Cardiac fibroblast (primary cell): ENCODE results near the gene COL6A3.

Experiments
- DNase-seq, 2 donors: peaks; one replicate each; pipeline versions ENCODE4 v3.0.0 to v3.0.0-alpha.2; 2010; ENCODE audit warnings: low read depth in 2 of 2
- H3K4me3 ChIP-seq, 2 donors: replicated peaks in 1 of 2; 1 replicate in 1 of 2; 2 replicates in 1 of 2; pipeline ENCODE4 v1.5.1; 2011; ENCODE audit warnings: low read depth in 2 of 2, low read length in 2 of 2, mild to moderate bottlenecking in 2 of 2, moderate library complexity in 1 of 2
- TF ChIP-seq, protein P1 (sequence below): IDR thresholded peaks from one replicate; pipeline ENCODE4 v1.5.1; 2011; ENCODE audit warnings: low read depth, mild to moderate bottlenecking, low read length, inconsistent platforms

COL6A3 gene

DNA sequence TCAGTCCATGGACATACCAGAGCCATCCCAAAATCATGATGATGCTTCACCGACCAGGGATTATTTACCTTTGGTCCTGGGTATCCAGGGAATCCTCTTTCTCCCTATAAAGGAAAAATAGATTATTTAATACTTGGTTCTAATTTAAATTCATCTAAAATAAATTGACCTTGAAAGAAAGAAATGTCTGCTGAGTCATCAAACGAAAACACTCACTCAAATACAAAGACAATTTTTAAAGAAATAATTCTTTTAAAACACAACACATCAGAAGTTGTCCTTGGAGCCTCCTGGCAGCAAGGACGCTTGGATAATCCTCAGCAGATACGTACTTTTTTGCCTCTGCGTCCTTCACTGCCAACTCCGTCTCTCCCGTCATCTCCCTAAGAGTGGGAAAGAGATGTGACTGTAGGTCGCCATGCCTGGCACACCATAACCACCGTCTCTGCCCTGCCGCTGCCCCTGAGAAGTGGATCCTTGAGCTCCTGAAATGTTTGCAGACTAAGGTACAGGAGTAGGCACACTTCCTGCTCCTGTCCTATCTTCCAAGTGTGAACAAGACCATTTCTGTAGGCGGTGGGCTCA, 65.6 kb downstream of the COL6A3 start:
- TF ChIP-seq, protein P1, sequence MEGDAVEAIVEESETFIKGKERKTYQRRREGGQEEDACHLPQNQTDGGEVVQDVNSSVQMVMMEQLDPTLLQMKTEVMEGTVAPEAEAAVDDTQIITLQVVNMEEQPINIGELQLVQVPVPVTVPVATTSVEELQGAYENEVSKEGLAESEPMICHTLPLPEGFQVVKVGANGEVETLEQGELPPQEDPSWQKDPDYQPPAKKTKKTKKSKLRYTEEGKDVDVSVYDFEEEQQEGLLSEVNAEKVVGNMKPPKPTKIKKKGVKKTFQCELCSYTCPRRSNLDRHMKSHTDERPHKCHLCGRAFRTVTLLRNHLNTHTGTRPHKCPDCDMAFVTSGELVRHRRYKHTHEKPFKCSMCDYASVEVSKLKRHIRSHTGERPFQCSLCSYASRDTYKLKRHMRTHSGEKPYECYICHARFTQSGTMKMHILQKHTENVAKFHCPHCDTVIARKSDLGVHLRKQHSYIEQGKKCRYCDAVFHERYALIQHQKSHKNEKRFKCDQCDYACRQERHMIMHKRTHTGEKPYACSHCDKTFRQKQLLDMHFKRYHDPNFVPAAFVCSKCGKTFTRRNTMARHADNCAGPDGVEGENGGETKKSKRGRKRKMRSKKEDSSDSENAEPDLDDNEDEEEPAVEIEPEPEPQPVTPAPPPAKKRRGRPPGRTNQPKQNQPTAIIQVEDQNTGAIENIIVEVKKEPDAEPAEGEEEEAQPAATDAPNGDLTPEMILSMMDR: no peak
- no peak for DNase-seq
- no peak overlapping the region for H3K4me3 ChIP-seq

DNA sequence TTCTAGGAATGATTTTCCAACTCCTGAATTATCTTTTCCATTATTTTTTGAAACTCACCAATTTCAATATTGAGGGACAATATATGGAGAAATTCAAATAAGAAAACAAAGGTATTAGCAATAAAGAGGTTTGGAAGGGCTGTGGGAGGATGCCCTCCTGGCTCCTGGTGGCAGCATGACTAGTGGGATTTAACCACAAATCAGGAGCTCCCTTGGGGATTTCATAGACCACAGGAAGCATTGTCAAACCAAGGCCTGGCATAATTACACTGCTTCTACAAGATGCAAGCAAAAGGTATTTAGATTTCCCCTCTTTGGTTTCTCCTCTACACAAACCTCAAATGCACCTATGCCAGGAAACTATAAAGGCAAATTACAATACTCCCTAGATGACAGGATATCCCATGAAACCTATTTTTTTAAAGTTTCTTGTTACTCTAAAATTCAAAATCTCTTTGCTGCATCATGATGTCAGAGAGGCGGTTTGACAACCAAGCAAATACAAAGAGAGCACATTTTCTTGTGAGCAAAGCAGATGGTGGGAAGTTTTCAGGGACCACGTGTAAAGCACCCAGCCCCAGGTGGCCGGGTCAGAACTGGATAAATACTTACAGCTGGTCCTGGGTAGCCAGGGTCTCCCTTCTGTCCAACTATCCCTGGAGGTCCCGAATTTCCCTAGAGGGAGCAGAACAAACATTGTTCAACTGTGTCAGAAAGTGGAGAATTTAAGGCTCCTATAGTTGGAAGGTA, 67.9 kb downstream of the COL6A3 start:
- no peak overlapping the region for H3K4me3 ChIP-seq
- TF ChIP-seq, protein P1: no peak
- DNase-seq: peak; percentile 34 to 74

DNA sequence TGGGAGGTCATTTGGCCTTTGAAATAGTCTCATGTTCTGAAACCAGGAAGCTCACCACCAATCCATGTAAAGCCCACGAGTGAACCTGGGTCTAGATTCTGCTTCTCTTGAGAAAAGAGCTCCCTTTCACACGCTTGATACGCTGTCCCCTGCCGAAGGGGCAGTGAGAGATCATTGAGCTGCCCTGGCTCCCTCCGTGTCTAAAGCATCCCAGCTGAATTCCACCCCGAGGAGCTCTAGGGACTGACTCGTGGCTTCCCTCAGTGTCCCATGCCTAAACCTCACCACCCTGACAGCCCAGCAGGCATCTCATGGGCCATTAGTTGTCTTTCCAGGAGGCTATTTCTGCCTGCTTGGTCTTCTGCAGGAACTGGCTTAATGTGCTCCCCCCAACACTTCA, 68.6 kb downstream of the COL6A3 start:
- TF ChIP-seq, protein P1: no peak
- H3K4me3 ChIP-seq: no peak overlapping the region
- DNase-seq: no peak

DNA sequence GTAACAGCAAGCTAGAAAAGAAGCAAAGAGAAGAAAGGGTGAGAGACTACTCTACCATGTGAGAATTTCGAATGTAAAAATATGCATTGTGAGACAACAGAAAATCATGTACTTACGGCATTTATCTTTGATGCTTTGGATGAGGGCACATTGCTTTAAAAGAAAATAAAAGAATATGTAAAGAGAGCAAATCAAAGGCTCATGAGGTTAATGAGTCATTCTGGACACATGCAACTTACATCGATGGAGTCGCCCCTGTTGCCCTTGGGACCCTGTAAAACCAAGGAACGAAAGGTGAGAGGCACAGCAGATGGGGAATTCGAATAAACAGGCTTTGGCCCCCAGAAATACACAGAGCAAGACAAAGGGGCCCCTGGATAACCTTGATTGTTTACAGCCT, 69.0 kb downstream of the COL6A3 start:
- peak in 1 of 2 donors; percentile 50 for DNase-seq

DNA sequence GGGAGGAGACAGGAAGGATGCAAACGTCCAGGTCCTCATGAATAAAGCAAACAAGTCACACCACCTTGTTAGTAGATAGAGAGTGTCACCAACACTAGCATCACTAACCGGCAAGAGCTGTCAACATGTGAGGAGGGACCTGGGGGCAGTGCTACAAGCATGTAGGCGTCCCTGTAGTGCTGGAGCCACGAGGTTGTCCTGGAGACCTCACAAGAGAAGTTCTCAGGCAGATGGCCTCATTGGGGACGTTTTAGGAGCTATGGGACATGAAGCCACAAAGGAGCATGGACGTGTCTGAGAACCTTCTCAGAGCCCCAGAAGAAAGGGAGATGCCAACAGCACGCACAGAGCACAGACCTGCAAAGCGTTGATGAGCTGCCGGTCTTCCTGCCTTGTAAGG, 70.0 kb downstream of the COL6A3 start:
- TF ChIP-seq, protein P1: no peak
- DNase-seq: no peak
- H3K4me3 ChIP-seq: no peak overlapping the region

More for the DNA sequence above, 69.0 kb downstream of the COL6A3 start:
- TF ChIP-seq, protein P1: no peak
- H3K4me3 ChIP-seq: no peak overlapping the region

DNA sequence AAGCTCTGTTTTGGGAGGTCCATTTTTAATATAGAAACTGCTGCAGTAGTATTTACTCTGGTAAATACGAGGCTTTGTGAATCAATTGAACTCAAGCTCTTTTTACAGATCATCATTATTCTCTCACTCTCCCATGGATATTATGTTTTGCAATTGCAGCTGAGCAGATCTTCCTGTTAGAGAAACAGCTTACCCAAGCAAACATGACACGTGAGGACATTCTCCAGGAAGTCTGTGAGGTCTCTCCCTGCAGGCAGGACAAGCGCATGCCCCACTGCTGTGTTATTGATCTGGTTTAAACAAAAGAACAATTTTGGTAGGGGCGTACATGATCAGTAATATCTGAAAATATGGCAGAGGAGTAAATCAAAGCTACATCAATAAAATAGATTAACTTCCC, 72.1 kb downstream of the COL6A3 start:
- peak; percentile 51 to 54 for DNase-seq
- TF ChIP-seq, protein P1: no peak
- H3K4me3 ChIP-seq: no peak overlapping the region

DNA sequence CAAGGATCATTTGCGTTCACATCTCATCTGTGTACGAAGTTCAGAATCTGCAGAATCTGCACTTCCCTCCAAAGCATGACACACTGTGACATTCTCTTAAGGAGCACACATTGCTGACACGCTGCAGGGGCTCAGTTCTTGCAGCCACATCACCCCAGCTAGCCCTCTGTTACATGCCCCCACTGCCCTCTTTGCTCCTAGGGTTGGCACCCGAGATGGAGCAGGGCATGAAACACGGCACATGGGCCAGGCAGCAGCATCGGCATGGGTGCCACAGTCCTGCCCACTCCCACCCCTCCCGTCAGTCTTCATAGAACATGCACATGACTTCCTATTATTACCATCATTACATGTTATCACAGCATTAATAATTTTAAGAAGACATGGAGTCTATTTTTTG, 76.4 kb downstream of the COL6A3 start:
- TF ChIP-seq, protein P1: no peak
- DNase-seq: no peak
- H3K4me3 ChIP-seq: no peak overlapping the region
